Measurements from ENCODE around the gene ATP4B. TPM values are rescaled to one million over a fixed set of nuclear protein-coding genes. Genes with fewer than 3 reads are reported as not detected.

ATP4B gene
- total and polyA plus RNA-seq, 2 experiments from 2014 or later, result 16.2 to 30.8 TPM

- TF ChIP-seq, protein P1, sequence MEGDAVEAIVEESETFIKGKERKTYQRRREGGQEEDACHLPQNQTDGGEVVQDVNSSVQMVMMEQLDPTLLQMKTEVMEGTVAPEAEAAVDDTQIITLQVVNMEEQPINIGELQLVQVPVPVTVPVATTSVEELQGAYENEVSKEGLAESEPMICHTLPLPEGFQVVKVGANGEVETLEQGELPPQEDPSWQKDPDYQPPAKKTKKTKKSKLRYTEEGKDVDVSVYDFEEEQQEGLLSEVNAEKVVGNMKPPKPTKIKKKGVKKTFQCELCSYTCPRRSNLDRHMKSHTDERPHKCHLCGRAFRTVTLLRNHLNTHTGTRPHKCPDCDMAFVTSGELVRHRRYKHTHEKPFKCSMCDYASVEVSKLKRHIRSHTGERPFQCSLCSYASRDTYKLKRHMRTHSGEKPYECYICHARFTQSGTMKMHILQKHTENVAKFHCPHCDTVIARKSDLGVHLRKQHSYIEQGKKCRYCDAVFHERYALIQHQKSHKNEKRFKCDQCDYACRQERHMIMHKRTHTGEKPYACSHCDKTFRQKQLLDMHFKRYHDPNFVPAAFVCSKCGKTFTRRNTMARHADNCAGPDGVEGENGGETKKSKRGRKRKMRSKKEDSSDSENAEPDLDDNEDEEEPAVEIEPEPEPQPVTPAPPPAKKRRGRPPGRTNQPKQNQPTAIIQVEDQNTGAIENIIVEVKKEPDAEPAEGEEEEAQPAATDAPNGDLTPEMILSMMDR (IDR thresholded peaks at IDR 0.05; ENCODE audit: poor library complexity), result no peak
- no peak for TF ChIP-seq EZH2 (IDR thresholded peaks at IDR 0.05; ENCODE audit: borderline replicate concordance)
- no peak for TF ChIP-seq EZH2phosphoT487 (IDR thresholded peaks at IDR 0.05; ENCODE audit: low read depth, severe bottlenecking, unreplicated experiment)
- H3K4me2 ChIP-seq, result no peak overlapping the region
- no peaks in the 10 kb centered on the region for H3K9me2 ChIP-seq (replicated peaks; ENCODE audit: insufficient read depth)
- DNase-seq (ENCODE audit: low spot score), result no peak
- no peaks in the 10 kb centered on the region for H3K27me3 ChIP-seq
- H3K27ac ChIP-seq, result no peak overlapping the region
- H3K9me3 ChIP-seq (ENCODE audit: low read depth), result no peaks in the 10 kb centered on the region
- no peaks in the 10 kb centered on the region for H4K20me1 ChIP-seq (ENCODE audit: insufficient read depth, poor library complexity, severe bottlenecking)
- H3K4me1 ChIP-seq (ENCODE audit: insufficient read depth), result no peaks in the 10 kb centered on the region
- no peak overlapping the region for H2AFZ ChIP-seq
- H3K4me3 ChIP-seq, result no peak overlapping the region
- peaks cover 72% of the 10 kb centered on the region for H3K79me2 ChIP-seq
- 99% methylated on average over 18 of the region's 19 CpGs for WGBS (ENCODE audit: low lambda C conversion rate, missing lambda C conversion rate)
- no peaks in the 10 kb centered on the region for H3K36me3 ChIP-seq (replicated peaks; ENCODE audit: insufficient read depth, low read depth)
Observed at GRCh38 chr13:113610266-113610665, 47.7 kb downstream of the ATP4B start.

DNA sequence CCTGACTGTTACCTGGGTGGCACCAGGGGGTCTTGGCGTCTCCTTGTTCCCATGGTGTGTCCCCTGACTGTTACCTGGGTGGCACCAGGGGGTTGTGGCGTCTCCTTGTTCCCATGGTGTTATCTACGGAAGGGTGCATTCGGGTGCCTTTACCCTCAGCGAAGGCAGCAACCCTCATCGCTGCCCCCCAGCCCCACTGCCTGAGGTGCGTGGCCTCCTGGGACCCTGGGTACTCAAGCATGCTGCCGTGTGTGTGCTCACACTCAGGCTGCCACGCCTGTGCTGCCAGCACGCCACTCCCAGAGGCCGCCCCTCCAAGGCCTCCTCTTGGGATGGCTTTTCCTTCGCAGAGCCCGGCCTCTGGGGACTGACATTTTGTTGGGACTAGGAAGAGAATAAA, 48.4 kb downstream of the ATP4B start:
- Histone ChIP-seq H3K4me1 (ENCODE audit: insufficient read depth) (no peaks in the 10 kb centered on the region), H3K4me3 (no peak overlapping the region), H2AFZ (no peak overlapping the region), H3K9me2 (replicated peaks; ENCODE audit: insufficient read depth) (no peaks in the 10 kb centered on the region), H3K27ac (no peak overlapping the region), H3K79me2 (peaks cover 79% of the 10 kb centered on the region), H3K27me3 (no peaks in the 10 kb centered on the region), H3K9me3 (ENCODE audit: low read depth) (no peaks in the 10 kb centered on the region), H3K36me3 (replicated peaks; ENCODE audit: insufficient read depth, low read depth) (no peaks in the 10 kb centered on the region), H4K20me1 (ENCODE audit: insufficient read depth, poor library complexity, severe bottlenecking) (no peaks in the 10 kb centered on the region), H3K4me2 (no peak overlapping the region)
- no peak for DNase-seq (ENCODE audit: low spot score)
- WGBS (ENCODE audit: low lambda C conversion rate, missing lambda C conversion rate), result 97% methylated on average over 13 of the region's 13 CpGs
- no peak for TF ChIP-seq EZH2phosphoT487 (IDR thresholded peaks at IDR 0.05; ENCODE audit: low read depth, severe bottlenecking, unreplicated experiment)
- TF ChIP-seq EZH2 (IDR thresholded peaks at IDR 0.05; ENCODE audit: borderline replicate concordance), result no peak
- TF ChIP-seq, protein P1 (IDR thresholded peaks at IDR 0.05; ENCODE audit: poor library complexity), result no peak

GRCh38 chr13:113608967-113609533, 48.9 kb downstream of the ATP4B start:
- no peaks in the 10 kb centered on the region for H3K9me2 ChIP-seq (replicated peaks; ENCODE audit: insufficient read depth)
- H3K36me3 ChIP-seq (replicated peaks; ENCODE audit: insufficient read depth, low read depth), result no peaks in the 10 kb centered on the region
- H2AFZ ChIP-seq, result no peak overlapping the region
- no peak overlapping the region for H3K4me2 ChIP-seq
- H3K79me2 ChIP-seq, result peaks cover 80% of the 10 kb centered on the region
- 98% methylated on average over 22 of the region's 22 CpGs for WGBS (ENCODE audit: low lambda C conversion rate, missing lambda C conversion rate)
- H3K27ac ChIP-seq, result no peak overlapping the region
- no peaks in the 10 kb centered on the region for H3K4me1 ChIP-seq (ENCODE audit: insufficient read depth)
- H3K9me3 ChIP-seq (ENCODE audit: low read depth), result no peaks in the 10 kb centered on the region
- DNase-seq (ENCODE audit: low spot score), result no peak
- TF ChIP-seq EZH2phosphoT487 (IDR thresholded peaks at IDR 0.05; ENCODE audit: low read depth, severe bottlenecking, unreplicated experiment), result no peak
- TF ChIP-seq, protein P1 (IDR thresholded peaks at IDR 0.05; ENCODE audit: poor library complexity), result no peak
- TF ChIP-seq EZH2 (IDR thresholded peaks at IDR 0.05; ENCODE audit: borderline replicate concordance), result no peak
- H3K4me3 ChIP-seq, result no peak overlapping the region
- no peaks in the 10 kb centered on the region for H3K27me3 ChIP-seq
- H4K20me1 ChIP-seq (ENCODE audit: insufficient read depth, poor library complexity, severe bottlenecking), result no peaks in the 10 kb centered on the region
